LNCaP clone FGC (cell line): ENCODE data around the gene IFNA16.
"Not testable (repeated sequence)": the region's sequence is repeated elsewhere in the genome, so short reads cannot be mapped to it uniquely, and the experiment has no call there.

ENCODE experiments used
- DNase-seq: peaks from one replicate; pipeline ENCODE4 v3.0.0-alpha.2; 2011; ENCODE audit warnings: low read depth
- H3K4me3 ChIP-seq: 2 replicates; pipeline ENCODE4 v1.5.1; 2011; ENCODE audit warnings: mild to moderate bottlenecking, low read depth, low read length, control low read depth
- TF ChIP-seq, protein P1 (sequence below): IDR thresholded peaks from 2 replicates; pipeline ENCODE4 v1.5.1; 2012; ENCODE audit warnings: mild to moderate bottlenecking; ENCODE audit not compliant: control insufficient read depth, insufficient read depth; ENCODE audit errors: extremely low read depth

The IFNA16 gene

DNA sequence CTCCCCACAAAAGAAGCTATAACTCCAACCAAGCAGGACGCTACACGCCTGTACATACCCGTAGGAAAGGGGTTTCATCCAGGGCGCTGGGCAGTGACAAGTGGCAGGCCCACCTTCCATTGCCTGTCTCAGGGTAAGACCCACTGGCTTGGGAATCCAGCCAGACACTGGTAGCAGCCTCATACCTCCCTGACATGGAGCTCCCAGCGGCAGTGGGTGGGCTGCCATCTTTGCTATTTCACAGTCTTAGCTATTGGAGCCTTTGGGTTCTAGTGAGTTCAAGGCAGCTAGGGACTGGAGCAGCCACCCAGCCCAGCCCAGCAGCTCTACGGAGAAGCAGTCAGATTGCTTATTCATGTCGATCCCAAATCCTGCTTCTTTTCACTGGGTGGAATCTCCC lies 6.8 kb downstream of the IFNA16 start:
- no peak for DNase-seq
- TF ChIP-seq, protein P1, sequence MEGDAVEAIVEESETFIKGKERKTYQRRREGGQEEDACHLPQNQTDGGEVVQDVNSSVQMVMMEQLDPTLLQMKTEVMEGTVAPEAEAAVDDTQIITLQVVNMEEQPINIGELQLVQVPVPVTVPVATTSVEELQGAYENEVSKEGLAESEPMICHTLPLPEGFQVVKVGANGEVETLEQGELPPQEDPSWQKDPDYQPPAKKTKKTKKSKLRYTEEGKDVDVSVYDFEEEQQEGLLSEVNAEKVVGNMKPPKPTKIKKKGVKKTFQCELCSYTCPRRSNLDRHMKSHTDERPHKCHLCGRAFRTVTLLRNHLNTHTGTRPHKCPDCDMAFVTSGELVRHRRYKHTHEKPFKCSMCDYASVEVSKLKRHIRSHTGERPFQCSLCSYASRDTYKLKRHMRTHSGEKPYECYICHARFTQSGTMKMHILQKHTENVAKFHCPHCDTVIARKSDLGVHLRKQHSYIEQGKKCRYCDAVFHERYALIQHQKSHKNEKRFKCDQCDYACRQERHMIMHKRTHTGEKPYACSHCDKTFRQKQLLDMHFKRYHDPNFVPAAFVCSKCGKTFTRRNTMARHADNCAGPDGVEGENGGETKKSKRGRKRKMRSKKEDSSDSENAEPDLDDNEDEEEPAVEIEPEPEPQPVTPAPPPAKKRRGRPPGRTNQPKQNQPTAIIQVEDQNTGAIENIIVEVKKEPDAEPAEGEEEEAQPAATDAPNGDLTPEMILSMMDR: no peak
- H3K4me3 ChIP-seq: no peak overlapping the region

DNA sequence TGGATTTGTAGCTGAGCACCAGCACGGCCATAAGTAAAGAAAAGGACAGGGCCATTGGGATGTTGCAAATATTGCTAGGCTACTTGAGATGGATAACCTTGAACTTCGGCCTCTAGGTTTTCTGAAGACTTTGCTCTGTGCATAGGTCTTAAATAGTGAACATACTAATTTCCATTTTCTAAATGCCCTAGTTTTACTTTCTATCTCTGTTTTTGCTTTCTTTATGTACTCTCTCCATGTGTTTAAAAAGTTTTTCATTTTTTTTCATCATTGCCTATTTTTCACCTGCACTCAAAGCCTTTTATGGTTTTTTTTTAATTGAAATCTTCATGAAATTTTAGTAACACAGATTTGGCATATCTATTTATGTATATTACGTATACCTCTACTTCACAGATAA lies 10.1 kb downstream of the IFNA16 start, which contains the start of gene IFNA10:
Gene IFNA10, minus strand, starts transcription at position 101 of the 400 bp plus-strand sequence. Its CDS starts 46 bp downstream, at position 55.
- DNase-seq, H3K4me3 ChIP-seq: not testable (repeated sequence)

DNA sequence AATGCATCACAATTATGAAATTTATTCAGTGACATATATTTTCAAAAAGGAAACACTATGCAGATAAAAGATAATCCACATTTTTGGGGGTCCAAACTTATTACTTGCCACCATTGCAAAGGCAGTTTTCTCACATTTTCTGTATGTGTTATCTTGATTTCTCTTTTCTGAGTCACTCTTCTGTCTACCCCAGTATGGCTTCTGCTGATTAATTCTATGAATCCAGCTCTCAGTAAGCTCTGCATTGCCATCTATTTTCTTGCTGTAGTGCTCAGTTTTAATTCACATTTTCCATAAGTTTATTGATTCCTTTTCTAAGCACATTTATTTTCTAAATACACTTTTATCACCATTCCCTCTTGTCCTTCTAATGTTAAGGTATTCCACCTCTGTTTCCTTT lies 11.9 kb downstream of the IFNA16 start:
- DNase-seq: no peak
- TF ChIP-seq, protein P1: no peak
- no peak overlapping the region for H3K4me3 ChIP-seq

DNA sequence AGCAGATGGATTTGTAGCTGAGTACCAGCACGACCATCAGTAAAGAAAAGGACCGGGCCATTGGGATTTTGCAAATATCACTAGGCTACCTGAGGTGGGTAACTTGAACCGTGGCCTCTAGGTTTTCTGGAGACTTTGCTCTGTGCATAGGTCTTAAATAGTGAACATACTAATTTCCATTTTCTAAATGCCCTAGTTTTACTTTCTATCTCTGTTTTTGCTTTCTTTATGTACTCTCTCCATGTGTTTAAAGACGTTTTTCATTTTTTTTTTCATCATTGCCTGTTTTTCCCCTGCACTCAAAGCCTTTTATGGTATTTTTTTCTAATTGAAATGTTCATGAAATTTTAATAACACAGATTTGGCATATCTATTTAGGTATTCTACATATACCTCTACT lies 15.0 kb downstream of the IFNA16 start, which contains the start of gene IFNA7:
Gene IFNA7, minus strand, starts transcription at position 101 of the 400 bp plus-strand sequence. Its CDS starts 40 bp downstream, at position 61.
- DNase-seq, H3K4me3 ChIP-seq: not testable (repeated sequence)

DNA sequence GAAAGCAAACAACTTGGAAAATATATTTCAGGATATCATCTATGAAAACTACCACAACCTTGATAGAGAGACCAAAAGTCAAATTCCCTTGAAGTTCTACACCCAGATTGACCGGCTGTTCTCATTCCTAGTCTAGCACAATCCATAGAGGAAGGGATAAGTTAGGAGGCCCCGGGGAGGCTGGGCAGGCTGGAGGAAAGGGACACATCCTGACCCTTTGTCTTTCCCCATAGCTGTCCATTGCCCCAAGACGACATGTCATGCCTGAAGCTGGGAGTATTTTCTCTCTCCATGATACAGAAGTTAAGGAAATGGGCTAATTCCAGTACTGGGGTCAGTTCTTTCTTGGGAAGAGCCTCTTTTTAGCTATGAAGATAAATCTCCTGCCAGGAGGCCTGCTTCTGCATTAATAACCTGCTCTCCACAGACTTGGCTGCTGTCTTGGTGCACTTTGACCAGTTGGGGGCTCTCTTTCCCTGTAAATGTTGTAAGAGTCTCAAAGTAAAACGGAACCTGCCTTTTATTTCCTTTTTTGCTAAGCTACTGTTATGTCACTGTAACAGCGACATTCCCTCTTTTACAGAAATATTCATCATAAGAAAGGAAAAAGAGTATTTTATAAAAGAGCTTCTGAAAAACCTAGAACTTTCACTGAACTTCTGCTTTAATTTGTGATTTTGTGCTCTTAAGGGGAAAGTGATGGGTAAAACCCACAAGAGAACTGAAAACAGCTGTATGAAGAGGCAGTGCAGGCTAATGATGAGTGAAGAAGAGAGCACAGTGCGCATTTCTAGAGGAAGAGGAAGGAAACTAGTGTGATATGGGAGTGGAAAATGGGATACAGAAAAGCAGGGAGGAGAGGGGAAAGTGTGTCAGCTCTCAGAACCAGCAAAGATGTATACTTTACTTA lies 22.0 kb downstream of the IFNA16 start:
- DNase-seq, H3K4me3 ChIP-seq: not testable (repeated sequence)
- TF ChIP-seq, protein P1: peak; percentile 65

DNA sequence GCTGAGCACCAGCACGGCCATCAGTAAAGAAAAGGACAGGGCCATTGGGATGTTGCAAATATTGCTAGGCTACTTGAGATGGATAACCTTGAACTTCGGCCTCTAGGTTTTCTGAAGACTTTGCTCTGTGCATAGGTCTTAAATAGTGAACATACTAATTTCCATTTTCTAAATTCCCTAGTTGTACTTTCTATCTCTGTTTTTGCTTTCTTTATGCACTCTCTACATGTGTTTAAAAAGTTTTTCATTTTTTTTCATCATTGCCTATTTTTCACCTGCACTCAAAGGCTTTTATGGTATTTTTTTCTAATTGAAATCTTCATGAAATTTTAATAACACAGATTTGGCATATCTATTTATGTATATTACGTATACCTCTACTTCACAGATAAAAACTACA lies 29.6 kb downstream of the IFNA16 start, which contains the start of gene IFNA4:
Gene IFNA4, minus strand, starts transcription at position 101 of the 400 bp plus-strand sequence. Its CDS starts 56 bp downstream, at position 45.
- H3K4me3 ChIP-seq, DNase-seq: not testable (repeated sequence)

DNA sequence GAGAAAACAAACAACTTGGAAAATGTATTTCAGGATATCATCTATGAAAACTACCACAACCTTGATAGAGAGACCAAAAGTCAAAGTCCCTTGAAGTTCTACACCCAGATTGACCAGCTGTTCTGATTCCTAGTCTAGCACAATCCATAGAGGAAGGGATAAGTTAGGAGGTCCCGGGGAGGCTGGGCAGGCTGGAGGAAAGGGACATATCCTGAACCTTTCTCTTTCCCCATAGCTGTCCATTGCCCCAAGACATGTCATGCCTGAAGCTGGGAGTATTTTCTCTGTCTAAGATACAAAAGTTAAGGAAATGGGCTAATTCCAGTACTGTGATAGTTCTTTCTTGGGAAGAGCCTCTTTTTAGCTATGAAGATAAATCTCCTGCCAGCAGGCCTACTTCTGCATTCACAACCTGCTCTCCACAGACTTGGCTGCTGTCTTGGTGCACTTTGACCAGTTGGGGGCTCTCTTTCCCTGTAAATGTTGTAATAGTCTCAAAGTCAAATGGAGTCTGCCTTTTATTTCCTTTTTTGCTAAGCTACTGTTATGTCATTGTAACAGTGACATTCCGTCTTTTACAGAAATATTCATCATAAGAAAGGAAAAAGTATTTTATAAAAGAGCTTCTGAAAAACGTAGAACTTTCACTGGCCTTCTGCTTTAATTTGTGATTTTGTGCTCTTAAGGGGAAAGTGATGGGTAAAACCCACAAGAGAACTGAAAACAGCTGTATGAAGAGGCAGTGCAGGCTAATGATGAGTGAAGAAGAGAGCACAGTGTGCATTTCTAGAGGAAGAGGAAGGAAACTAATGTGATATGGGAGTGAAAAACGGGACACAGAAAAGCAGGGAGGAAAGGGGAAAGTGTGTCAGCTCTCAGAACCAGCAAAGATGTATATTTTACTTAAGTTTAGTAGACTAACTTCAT lies 34.0 kb downstream of the IFNA16 start:
- H3K4me3 ChIP-seq, DNase-seq: not testable (repeated sequence)
- TF ChIP-seq, protein P1: peak; percentile 47

DNA sequence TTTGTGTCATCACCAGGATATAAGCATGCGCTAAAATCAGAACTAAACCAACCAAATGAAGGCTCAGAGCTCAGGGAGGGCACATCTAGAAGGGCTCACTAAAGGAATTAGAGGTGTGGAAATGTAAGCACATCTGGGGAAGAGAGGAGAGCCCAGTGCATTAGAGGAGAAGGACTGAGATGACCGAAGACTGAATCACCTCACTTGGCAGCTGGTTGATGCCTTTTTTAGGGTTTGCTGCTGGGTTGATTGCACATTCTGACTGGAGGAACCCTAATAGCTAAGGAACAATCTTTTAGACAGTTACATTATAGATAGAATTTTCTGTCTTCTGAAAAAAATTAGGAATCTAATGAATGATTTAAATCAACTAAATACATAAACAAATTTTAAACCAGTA lies 42.4 kb downstream of the IFNA16 start:
- no peak for DNase-seq
- TF ChIP-seq, protein P1: no peak
- H3K4me3 ChIP-seq: no peak overlapping the region
